ENCODE results near the gene ZNF563.

- TF ChIP-seq EZH2 (IDR thresholded peaks at IDR 0.05; ENCODE audit: borderline replicate concordance): no peak
- TF ChIP-seq CTCF (IDR thresholded peaks at IDR 0.05; ENCODE audit: poor library complexity): no peak
- TF ChIP-seq EZH2phosphoT487 (IDR thresholded peaks at IDR 0.05; ENCODE audit: low read depth, severe bottlenecking, unreplicated experiment): no peak
These were observed 38.2 kb downstream of the ZNF563 start for GRCh38 chr19:12295191-12295590.
